CD4-positive, alpha-beta memory T cell (primary cell): ENCODE data around the gene ABCA12. TPM values are rescaled to one million over a fixed set of nuclear protein-coding genes. Genes with fewer than 3 reads are reported as not detected.

Experiments used
- CTCF ChIA-PET: fragments of 350-600 bp; sonication (Branson Sonifier 250); formaldehyde crosslinking; loops from one replicate; lab custom pipeline; 2021; ENCODE audit warnings: inconsistent platforms; ENCODE audit not compliant: partially characterized antibody; lab: Charles Lee
- POLR2A ChIA-PET: fragments of 350-600 bp; sonication (Branson Sonifier 250); formaldehyde crosslinking; loops from one replicate; lab custom pipeline; 2021; ENCODE audit not compliant: partially characterized antibody; lab: Charles Lee
- DNase-seq, 5 donors: peaks; one replicate each; pipeline versions ENCODE4 v3.0.0 to v3.0.0-alpha.2; 2020 to 2022; ENCODE audit warnings: mixed read lengths in 1 of 5
- H3K27ac ChIP-seq: one replicate; pipeline ENCODE4 v1.7.0; 2013; ENCODE audit warnings: low read depth, low read length
- H3K27me3 ChIP-seq: 2 replicates; pipeline ENCODE4 v1.7.0; 2013; ENCODE audit warnings: mild to moderate bottlenecking, low read length, moderate library complexity; ENCODE audit not compliant: insufficient read depth
- H3K36me3 ChIP-seq: 2 replicates; pipeline ENCODE4 v1.7.0; 2013; ENCODE audit warnings: mild to moderate bottlenecking, low read length, moderate library complexity; ENCODE audit not compliant: insufficient read depth
- H3K4me1 ChIP-seq: 2 replicates; pipeline ENCODE4 v1.7.0; 2013; ENCODE audit warnings: mild to moderate bottlenecking, low read length, moderate library complexity; ENCODE audit not compliant: insufficient read depth
- H3K4me3 ChIP-seq, 2 donors: one replicate each; pipeline ENCODE4 v1.7.0; 2013; ENCODE audit warnings: low read length in 2 of 2, mild to moderate bottlenecking in 1 of 2
- H3K9me3 ChIP-seq, 2 donors: one replicate each; pipeline ENCODE4 v1.7.0; 2013; ENCODE audit warnings: low read length in 2 of 2, control low read depth in 1 of 2; ENCODE audit not compliant: control insufficient read depth in 1 of 2
- H3K27ac Mint-ChIP-seq, 7 donors: one replicate each; pipeline ENCODE4 v1.8.0; 2020 to 2021; ENCODE audit warnings: mixed read lengths in 7 of 7, mild to moderate bottlenecking in 6 of 7, inconsistent platforms in 3 of 7, moderate library complexity in 3 of 7
- H3K27me3 Mint-ChIP-seq, 2 donors: one replicate each; pipeline ENCODE4 v1.8.0; 2020 to 2021; ENCODE audit warnings: mixed read lengths in 2 of 2
- H3K36me3 Mint-ChIP-seq, 2 donors: one replicate each; pipeline ENCODE4 v1.8.0; 2020 to 2021; ENCODE audit warnings: mixed read lengths in 2 of 2, inconsistent platforms in 1 of 2, mild to moderate bottlenecking in 1 of 2
- H3K4me1 Mint-ChIP-seq, 4 donors: one replicate each; pipeline ENCODE4 v1.8.0; 2020 to 2021; ENCODE audit warnings: mixed read lengths in 4 of 4, mild to moderate bottlenecking in 1 of 4
- H3K4me3 Mint-ChIP-seq, 8 donors: one replicate each; pipeline ENCODE4 v1.8.0; 2020 to 2021; ENCODE audit warnings: mixed read lengths in 8 of 8, mild to moderate bottlenecking in 7 of 8, moderate library complexity in 6 of 8, inconsistent platforms in 3 of 8
- H3K9me3 Mint-ChIP-seq, 8 donors: one replicate each; pipeline ENCODE4 v1.8.0; 2020 to 2021; ENCODE audit warnings: mixed read lengths in 8 of 8, mild to moderate bottlenecking in 5 of 8, inconsistent platforms in 3 of 8, moderate library complexity in 1 of 8
- intact Hi-C: fragments of 100-400 bp; cut with micrococcal nuclease; formaldehyde crosslinking; loops from one replicate; pipeline ENCODE4 v1.15.1; 2023
- polyA plus RNA-seq, 2 donors: library from polyadenylated mRNA; unstranded; fragments of 300-500 nt; fragmentation: Illumina TruSeq; gene quantifications; one replicate each; pipeline ENCODE4 v1.2.3, GENCODE V29; 2021
- total RNA-seq, 2 experiments: library from RNA; stranded (reverse); gene quantifications; one replicate each; pipeline ENCODE4 v1.2.3, GENCODE V29; 2021

The ABCA12 gene
- total and polyA plus RNA-seq, 4 experiments from 2014 or later: not detected

- Histone ChIP-seq H3K4me1 (no peaks in the 10 kb centered on the region), H3K27me3 (no peaks in the 10 kb centered on the region), H3K27ac (no peak overlapping the region), H3K36me3 (no peaks in the 10 kb centered on the region), H3K9me3 (no peaks in the 10 kb centered on the region), H3K4me3 (no peak overlapping the region)
- Mint-ChIP-seq H3K9me3 (no peaks in the 10 kb centered on the region), H3K4me1 (no peaks in the 10 kb centered on the region), H3K4me3 (no peak overlapping the region), H3K36me3 (no peaks in the 10 kb centered on the region), H3K27me3 (peaks cover 0 to 7% of the 10 kb centered on the region in 2 donors), H3K27ac (no peak overlapping the region)
- no peak for DNase-seq
- intact Hi-C loops: no loop called here
- ChIA-PET CTCF (interaction anchor here (0.6 kb wide), 1 partner anchor 125 kb away, joined by 3 read pairs; no protein-coding TSS in a partner anchor), POLR2A (no interaction called here)
Measured at GRCh38 chr2:215144106-215144875, 5.9 kb upstream of the ABCA12 start.

DNA sequence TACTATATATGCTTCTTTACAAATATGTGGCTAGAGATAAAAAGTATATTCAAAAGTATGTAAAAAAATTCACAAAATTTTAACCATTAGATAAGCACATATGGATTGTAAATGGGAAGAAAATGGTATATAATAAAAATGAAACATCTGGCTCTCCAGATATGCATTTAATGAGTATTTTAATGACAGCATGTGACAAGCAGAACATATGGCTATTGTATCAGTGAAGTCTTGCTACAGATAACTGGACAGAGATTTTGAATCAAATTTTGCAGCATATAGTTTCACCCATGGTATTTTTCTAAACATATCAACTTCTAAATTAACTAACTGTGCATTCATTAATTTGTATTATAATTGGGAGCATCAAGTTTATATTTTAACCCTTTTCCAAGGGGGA lies 5.0 kb upstream of the ABCA12 start:
- no peak overlapping the region for H3K27ac ChIP-seq
- H3K4me1 ChIP-seq: no peaks in the 10 kb centered on the region
- Mint-ChIP-seq H3K9me3 (no peaks in the 10 kb centered on the region), H3K27me3 (peaks cover 2 to 10% of the 10 kb centered on the region in 2 donors), H3K36me3 (no peaks in the 10 kb centered on the region), H3K27ac (no peak overlapping the region), H3K4me1 (no peaks in the 10 kb centered on the region), H3K4me3 (no peak overlapping the region)
- no peaks in the 10 kb centered on the region for H3K27me3 ChIP-seq
- H3K9me3 ChIP-seq: no peaks in the 10 kb centered on the region
- no peaks in the 10 kb centered on the region for H3K36me3 ChIP-seq
- intact Hi-C loops: no loop called here
- POLR2A ChIA-PET: no interaction called here
- no peak for DNase-seq
- no peak overlapping the region for H3K4me3 ChIP-seq
- CTCF ChIA-PET: no interaction called here

- Mint-ChIP-seq H3K4me1 (peaks cover 0 to under 1% (median 0%) of the 10 kb centered on the region in 4 donors), H3K36me3 (no peaks in the 10 kb centered on the region), H3K9me3 (no peaks in the 10 kb centered on the region), H3K27me3 (peaks cover 7 to 10% of the 10 kb centered on the region in 2 donors), H3K27ac (no peak overlapping the region), H3K4me3 (no peak overlapping the region)
- Histone ChIP-seq H3K36me3 (no peaks in the 10 kb centered on the region), H3K27me3 (no peaks in the 10 kb centered on the region), H3K4me3 (no peak overlapping the region), H3K9me3 (no peaks in the 10 kb centered on the region), H3K4me1 (no peaks in the 10 kb centered on the region), H3K27ac (no peak overlapping the region)
- intact Hi-C loops: no loop called here
- DNase-seq: no peak
- CTCF ChIA-PET: no interaction called here
- POLR2A ChIA-PET: no interaction called here
Measured at GRCh38 chr2:215141706-215142105, 3.3 kb upstream of the ABCA12 start.

GRCh38 chr2:215140166-215140707 lies 1.8 kb upstream of the ABCA12 start:
- H3K4me1 ChIP-seq: no peaks in the 10 kb centered on the region
- no peaks in the 10 kb centered on the region for H3K36me3 ChIP-seq
- no peaks in the 10 kb centered on the region for H3K9me3 ChIP-seq
- peaks cover 0 to 5% (median 0%) of the 10 kb centered on the region in 8 donors for H3K9me3 Mint-ChIP-seq
- H3K27me3 Mint-ChIP-seq: peaks cover 7 to 13% of the 10 kb centered on the region in 2 donors
- H3K4me1 Mint-ChIP-seq: peaks cover 0 to 1% (median 0%) of the 10 kb centered on the region in 4 donors
- CTCF ChIA-PET: interaction anchor here (1.2 kb wide), 1 partner anchor 12 kb away, joined by 3 read pairs; no protein-coding TSS in a partner anchor
- H3K36me3 Mint-ChIP-seq: no peaks in the 10 kb centered on the region
- H3K27me3 ChIP-seq: no peaks in the 10 kb centered on the region
- POLR2A ChIA-PET: no interaction called here
- H3K27ac ChIP-seq: no peak overlapping the region
- intact Hi-C loops: no loop called here
- H3K4me3 Mint-ChIP-seq: no peak overlapping the region
- DNase-seq: no peak
- H3K4me3 ChIP-seq: no peak overlapping the region
- no peak overlapping the region for H3K27ac Mint-ChIP-seq

- Histone ChIP-seq H3K4me3 (no peak overlapping the region), H3K27ac (no peak overlapping the region), H3K27me3 (no peaks in the 10 kb centered on the region), H3K4me1 (no peaks in the 10 kb centered on the region), H3K9me3 (no peaks in the 10 kb centered on the region), H3K36me3 (no peaks in the 10 kb centered on the region)
- Mint-ChIP-seq H3K36me3 (no peaks in the 10 kb centered on the region), H3K27ac (no peak overlapping the region), H3K27me3 (peaks cover 7 to 13% of the 10 kb centered on the region in 2 donors), H3K9me3 (peaks cover 0 to 6% (median 2%) of the 10 kb centered on the region in 8 donors), H3K4me1 (peaks cover 0 to 1% (median 0%) of the 10 kb centered on the region in 4 donors), H3K4me3 (no peak overlapping the region)
- CTCF ChIA-PET: no interaction called here
- no peak for DNase-seq
- POLR2A ChIA-PET: no interaction called here
- intact Hi-C loops: no loop called here
Measured at GRCh38 chr2:215137741-215138340, 585 bp downstream of the ABCA12 start.

DNA sequence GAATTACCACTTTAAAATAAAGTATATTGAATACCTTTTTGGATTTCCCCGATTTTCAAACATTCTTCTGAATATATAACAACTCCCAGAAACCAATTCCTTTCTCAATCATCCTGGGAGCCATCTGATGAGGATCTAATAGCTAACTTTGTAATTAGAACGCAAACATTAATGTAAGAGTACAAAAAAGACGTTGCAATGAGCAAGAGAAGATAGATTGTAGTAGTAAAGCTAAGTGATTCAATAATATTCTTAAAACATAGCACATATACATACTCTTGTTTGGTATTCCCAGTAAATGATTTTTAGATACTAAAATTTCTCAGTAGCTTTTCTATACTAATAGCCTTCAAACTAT lies 1.1 kb downstream of the ABCA12 start:
- Histone ChIP-seq H3K36me3 (no peaks in the 10 kb centered on the region), H3K9me3 (no peaks in the 10 kb centered on the region), H3K27me3 (no peaks in the 10 kb centered on the region), H3K4me1 (no peaks in the 10 kb centered on the region), H3K4me3 (no peak overlapping the region), H3K27ac (no peak overlapping the region)
- Mint-ChIP-seq H3K4me1 (peaks cover 0 to 1% (median 0%) of the 10 kb centered on the region in 4 donors), H3K27ac (no peak overlapping the region), H3K27me3 (peaks cover 7 to 13% of the 10 kb centered on the region in 2 donors), H3K9me3 (peaks cover 2 to 12% (median 4%) of the 10 kb centered on the region in 8 donors), H3K4me3 (no peak overlapping the region), H3K36me3 (no peaks in the 10 kb centered on the region)
- POLR2A ChIA-PET: no interaction called here
- CTCF ChIA-PET: no interaction called here
- DNase-seq: no peak
- intact Hi-C loops: no loop called here

DNA sequence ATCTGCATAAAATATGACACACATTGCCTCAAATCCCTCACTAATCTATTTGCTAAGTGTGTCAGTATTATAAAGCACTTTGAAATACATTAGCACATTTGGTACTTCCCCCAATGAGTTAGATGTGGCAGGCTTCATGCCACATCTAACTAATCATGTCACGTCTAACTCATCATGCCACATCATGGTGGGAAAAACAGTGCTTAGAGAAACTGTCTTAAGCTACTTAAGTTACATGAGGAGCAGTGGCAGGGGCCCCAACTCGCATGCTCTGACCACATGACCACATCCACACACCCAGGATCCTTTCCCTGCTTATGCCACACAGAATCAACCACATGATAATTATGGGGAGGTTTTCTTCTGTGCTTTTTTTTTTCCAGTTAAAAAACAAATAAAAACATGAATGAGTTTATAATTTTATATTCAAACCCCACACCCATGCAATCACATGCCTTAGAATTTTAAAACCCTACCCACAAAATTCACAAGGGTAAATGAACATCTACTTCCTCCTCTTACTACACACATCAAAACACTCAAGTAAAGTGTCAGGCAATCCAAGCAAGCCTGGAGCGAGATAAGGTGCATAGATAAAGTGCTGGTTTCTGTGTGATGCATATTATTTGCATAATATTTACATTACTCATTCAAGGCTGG lies 1.6 kb downstream of the ABCA12 start:
- Histone ChIP-seq H3K4me1 (no peaks in the 10 kb centered on the region), H3K27ac (no peak overlapping the region), H3K9me3 (no peaks in the 10 kb centered on the region), H3K4me3 (no peak overlapping the region), H3K27me3 (no peaks in the 10 kb centered on the region), H3K36me3 (no peaks in the 10 kb centered on the region)
- ChIA-PET POLR2A (no interaction called here), CTCF (no interaction called here)
- Mint-ChIP-seq H3K27me3 (peaks cover 7 to 13% of the 10 kb centered on the region in 2 donors), H3K9me3 (peaks cover 2 to 12% (median 4%) of the 10 kb centered on the region in 8 donors), H3K4me1 (peaks cover 0 to 1% (median 0%) of the 10 kb centered on the region in 4 donors), H3K36me3 (no peaks in the 10 kb centered on the region), H3K4me3 (no peak overlapping the region), H3K27ac (no peak overlapping the region)
- no peak for DNase-seq
- intact Hi-C loops: no loop called here
